ENCODE data around the gene SAT1. TPM values are rescaled to one million over a fixed set of nuclear protein-coding genes. Genes with fewer than 3 reads are reported as not detected.

The SAT1 gene
- total and polyA plus RNA-seq, 10 of the 15 experiments (the other 5 are each of a cell fraction or from before 2014, with no cell fraction given): 42.2 to 234 (median 60.4) TPM

- TF ChIP-seq ASH2L (IDR thresholded peaks at IDR 0.05; ENCODE audit: borderline replicate concordance, low read depth) (no peak), ETV6 (conservative IDR thresholded peaks at IDR 0.05 in 1 of 2, IDR thresholded peaks at IDR 0.05 in 1 of 2; ENCODE audit: borderline replicate concordance in 1 of 2, low read depth in 1 of 2) (no peak), FOXM1 (IDR thresholded peaks at IDR 0.05; ENCODE audit: low read depth, low read length) (no peak), ZZZ3 (IDR thresholded peaks at IDR 0.05; ENCODE audit: control insufficient read depth, insufficient read length, low read depth) (no peak), TAF1 (IDR thresholded peaks at IDR 0.05; ENCODE audit: borderline replicate concordance, low read depth, low read length) (no peak), LARP7 (IDR thresholded peaks at IDR 0.05) (no peak), MLLT1 (IDR thresholded peaks at IDR 0.05) (no peak), SMAD5 (IDR thresholded peaks at IDR 0.05; ENCODE audit: low read depth) (no peak), SUZ12 (IDR thresholded peaks at IDR 0.05; ENCODE audit: unreplicated experiment) (no peak), ATF7 (IDR thresholded peaks at IDR 0.05; ENCODE audit: low read depth) (peak; percentile 33; the same call in 1 of the 2 replicates), NFYA (IDR thresholded peaks at IDR 0.05; ENCODE audit: borderline replicate concordance, low read depth, low read length) (no peak), TBL1XR1 (IDR thresholded peaks at IDR 0.05; ENCODE audit: low read depth, low read length) (no peak), SPI1 (IDR thresholded peaks at IDR 0.05; ENCODE audit: borderline replicate concordance, insufficient read depth, low read depth, low read length) (peak; percentile 21; the same call in 1 of the 2 replicates), SIX5 (IDR thresholded peaks at IDR 0.05; ENCODE audit: low read depth, low read length, severe bottlenecking) (no peak), PRDM15 (CRISPR knock-in tag; IDR thresholded peaks at IDR 0.05) (no peak), PML (IDR thresholded peaks at IDR 0.05; ENCODE audit: low read length) (no peak), CHD2 (IDR thresholded peaks at IDR 0.05; ENCODE audit: borderline replicate concordance, low read depth, low read length) (no peak), KAT2A (conservative IDR thresholded peaks at IDR 0.05; ENCODE audit: control insufficient read depth, low read depth, low read length) (no peak), STAT1 (conservative IDR thresholded peaks at IDR 0.05) (no peak), ZBTB11 (CRISPR knock-in tag; IDR thresholded peaks at IDR 0.05) (no peak), RAD51 (IDR thresholded peaks at IDR 0.05) (no peak), POLR2AphosphoS5 (IDR thresholded peaks at IDR 0.05; ENCODE audit: low read length) (peak; percentile 28; the same call in 1 of the 2 replicates)
These were observed 40.0 kb upstream of the SAT1 start, which contains the start of gene ACOT9 (continued) for GRCh38 chrX:23742697-23743622.
